GM18873 (cell line): ENCODE measurements around the gene EMILIN2.

Source experiments
- ATAC-seq: cut with Tn5 transposase; IDR thresholded peaks from one replicate; pipeline ENCODE4 v1.9.1; 2021; ENCODE audit warnings: mild to moderate bottlenecking, moderate library complexity, moderate number of reproducible peaks; ENCODE audit not compliant: unreplicated experiment, low FRiP score

EMILIN2 gene

DNA sequence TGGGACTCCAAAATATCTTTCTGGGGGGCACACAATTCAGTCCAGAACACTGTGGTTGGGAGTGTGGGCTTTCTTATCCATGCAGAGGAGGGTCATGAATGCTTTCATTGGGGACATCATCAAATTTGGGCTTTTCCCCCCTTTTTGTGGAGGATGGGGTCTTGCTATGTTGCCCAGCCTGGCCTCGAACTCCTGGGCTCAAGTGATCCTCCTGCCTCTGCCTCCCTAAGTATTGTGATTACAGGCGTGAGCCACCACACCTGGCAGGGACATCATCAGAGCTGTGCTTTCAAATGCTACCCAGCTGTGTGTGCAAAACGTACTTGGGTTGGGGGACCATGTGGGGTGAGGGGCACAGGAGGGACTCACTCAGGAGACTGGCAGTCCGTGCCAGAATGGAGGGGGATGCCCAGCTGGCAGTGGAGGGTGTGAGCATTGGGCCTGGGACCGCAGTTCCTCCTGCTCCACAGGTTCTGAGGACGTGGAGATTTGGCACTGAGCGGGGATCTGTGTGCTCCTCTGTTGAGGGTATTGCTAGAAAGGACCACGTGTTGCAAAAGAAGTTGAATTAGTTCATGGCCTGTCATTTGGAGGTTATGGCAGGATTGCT lies 24.4 kb downstream of the EMILIN2 start:
- no peak for ATAC-seq

DNA sequence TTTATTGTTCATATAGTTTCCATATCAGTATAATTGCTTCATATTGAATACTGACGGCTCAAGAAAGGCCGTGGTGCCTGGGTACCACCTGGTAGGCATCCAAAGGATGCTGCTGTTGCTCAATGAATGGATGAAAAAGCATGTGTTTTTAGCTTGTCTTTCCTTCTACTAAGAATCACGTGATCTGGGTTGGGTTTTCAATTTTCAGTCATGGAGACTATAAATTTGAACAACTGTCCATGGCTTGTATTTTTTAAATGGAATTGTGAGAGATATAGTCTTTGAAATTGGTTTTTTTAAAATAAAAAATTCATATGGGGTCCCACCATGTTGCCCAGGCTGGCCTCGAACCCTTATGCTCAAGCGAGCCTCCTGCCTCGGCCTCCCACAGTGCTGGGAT lies 25.3 kb downstream of the EMILIN2 start:
- ATAC-seq = no peak

DNA sequence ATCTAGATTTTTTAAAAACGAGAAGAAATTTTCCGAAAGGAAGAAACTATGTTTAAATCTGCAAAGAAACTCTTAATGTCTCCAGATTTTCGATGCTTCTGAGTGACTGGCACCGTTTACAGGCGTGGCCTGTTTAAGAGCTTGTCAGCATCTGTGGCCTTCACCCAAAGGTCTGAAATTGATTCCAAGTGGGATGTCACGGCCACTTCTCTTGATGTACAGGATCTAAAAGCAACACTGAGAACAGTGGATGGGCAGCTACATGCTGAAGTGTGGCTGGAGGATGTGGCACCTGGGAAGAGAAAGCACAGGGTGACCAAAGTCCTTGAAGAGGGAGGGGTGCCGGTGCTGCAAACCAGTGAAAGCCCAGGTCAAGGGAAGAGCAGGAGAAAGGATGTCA lies 28.0 kb downstream of the EMILIN2 start:
- ATAC-seq = no peak

DNA sequence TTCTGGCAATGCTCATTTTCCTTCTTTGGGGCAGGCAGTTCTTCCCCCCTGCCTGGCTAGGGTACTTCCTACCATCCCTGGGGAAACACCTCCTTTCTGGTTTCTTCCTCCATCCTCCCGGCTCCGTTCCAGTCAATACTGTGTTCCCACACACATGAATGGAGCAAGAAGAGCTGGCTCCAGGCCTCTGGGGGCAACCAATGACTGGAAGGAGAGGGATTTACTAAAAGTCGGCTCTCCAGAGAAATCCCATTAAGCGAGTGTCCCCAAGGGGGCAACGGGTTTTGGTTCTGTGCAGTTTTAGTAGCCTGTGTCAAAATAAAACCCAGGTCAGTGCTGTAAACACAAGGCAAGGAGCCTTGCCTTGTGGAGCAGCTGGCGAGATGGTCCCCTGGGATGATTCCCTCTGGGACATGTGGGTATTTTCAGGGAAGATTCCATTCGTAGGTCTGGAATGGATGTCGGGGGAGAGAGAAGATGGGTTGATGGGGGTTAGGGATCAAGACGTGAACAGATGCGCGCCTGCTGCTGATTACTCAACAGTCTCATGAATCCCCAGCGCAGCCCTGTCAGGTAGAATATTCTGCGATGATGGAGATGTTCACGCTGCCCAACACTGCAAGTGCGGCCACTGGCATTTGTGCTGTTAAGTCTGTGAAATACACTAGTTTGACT lies 32.0 kb downstream of the EMILIN2 start:
- no peak for ATAC-seq

DNA sequence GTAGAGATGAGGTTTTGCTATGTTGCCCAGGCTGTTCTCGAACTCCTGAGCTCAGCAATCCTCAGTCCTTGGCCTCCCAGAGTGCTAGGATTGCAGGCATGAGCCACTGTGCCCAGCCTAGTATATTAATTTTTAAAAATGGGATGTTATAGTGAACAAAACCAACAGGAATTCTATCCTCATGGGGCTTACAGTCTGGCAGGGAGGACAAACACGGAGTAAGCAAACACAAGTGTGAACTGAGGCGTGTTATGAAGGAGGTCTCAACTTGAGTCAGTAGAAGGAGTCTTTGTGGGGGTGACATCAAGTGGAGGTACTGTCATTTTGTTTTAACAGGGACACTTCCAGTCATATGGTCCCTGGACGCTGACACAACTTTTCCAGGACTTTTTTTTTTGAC lies 33.1 kb downstream of the EMILIN2 start:
- no peak for ATAC-seq

DNA sequence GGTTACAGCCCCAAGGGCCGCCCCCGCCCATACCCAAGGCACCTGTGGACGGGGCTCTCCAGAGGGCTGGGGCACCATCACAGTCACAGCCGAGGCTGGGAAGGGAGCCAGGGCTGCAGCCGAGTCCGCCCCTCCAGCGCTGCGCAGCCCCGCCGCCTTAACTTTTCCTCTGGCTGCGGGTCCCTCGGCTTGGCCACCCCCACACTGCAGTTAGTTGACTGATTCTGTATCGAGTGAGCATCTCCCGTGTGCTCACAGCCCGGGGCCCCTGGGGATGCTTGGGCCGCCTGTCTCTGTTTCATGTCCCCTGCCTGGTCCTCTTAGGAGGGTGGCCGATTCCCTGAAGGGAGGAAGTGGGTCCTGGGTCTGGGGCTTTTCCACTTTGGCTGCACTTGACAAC lies 33.7 kb downstream of the EMILIN2 start:
- ATAC-seq = no peak

DNA sequence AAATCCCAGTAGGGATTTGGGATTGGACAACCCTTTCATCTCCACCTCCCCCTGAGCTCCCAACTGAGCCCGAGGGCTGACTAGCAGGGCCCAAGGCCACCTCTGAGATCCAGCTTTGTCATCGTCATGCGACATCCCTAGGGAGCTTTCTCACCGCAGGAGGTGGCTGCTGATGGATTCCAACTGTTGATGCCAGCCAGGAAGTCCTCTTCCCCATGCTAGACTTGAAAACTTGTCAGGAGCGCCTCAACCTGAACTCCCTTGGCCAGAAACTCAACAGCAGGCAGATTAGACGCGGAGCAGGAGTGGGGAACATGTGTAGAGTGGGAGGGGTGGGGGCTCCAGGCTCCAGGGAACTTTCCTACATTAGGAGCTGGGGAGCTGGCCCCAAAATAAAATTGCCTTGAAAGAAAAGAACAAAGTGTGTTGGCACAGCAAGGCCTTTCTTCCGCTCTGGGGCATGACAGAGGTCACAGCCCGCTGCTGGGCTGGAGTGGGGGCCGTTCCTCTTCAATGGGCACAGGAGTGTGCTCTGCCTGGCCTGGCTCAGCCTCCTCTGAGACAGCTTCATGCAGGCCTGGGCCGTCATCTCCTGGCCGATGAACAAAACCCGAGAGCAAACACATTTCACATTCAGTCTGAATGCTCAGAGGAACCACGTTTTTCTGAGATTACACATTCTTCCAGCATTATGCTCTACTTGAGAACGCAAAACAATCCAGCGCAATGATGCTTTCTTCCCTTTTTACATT lies 34.5 kb downstream of the EMILIN2 start:
- no peak for ATAC-seq

DNA sequence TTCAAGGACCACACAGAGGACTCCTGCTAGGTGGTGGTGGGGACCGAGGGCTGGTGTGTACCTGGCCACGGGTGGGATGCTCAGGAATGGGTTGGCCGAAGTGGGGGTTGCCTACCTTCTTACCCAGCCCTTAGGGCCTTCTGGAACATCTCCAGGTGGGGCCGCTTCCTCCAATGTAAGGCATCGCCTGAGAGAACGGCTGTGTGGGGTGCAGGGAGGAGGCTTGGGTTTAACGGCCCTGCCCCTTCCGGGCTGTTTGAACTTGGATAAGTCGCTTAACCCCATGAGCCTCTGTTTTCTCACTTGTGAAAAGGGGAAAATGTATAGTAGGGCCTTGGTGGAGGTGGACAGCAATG lies 35.0 kb downstream of the EMILIN2 start:
- ATAC-seq = no peak

DNA sequence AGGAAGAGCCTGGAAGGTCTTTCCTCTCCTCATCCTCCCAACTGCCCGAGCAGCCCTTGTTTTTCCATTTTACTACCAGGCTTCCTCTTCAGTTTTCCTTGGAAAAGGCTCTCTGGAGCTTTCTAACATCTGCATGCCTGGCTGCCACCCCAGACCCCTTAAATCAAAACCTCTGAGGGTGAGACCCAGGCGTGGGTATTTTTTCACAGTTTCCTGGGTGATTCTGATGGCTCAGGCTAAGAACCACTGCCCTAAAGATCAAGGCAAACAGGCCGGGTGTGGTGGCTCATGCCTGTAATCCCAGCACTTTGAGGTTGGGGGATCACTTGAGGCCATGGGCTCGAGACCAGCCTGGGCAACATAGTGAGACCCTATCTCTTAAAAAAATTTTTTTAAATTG lies 35.4 kb downstream of the EMILIN2 start:
- no peak for ATAC-seq

DNA sequence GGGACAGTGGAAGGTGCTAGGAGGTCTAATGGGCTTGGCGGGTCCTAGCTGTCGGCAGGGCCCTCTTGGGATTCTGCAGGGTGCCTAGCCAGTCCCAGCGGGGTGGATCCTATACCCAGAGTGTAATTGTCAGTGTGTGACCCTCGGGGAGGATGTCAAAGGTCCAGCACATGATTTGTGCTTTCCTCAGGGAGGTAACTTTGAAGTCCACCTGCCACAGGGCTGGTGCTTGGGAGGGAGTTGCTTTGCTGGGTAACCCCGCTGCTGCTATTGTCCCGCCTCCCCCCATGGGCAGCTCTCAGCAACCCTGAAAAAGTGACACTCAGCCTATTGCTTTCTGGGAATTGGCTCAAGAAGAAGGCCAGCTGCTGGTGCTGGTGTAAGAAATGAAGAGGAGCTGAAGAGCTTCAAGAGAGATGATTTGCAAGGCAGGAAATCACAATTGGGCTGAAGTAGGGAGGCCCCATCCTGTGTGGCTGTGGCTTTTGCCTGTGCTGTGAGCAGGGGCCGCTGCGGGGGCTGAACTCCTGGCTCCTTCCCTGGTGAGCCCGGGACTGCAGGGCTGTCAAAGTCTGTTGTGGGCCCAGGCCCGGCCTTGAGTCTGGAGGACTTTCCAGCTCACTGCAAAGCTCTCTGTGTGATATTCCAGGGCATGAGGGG lies 36.4 kb downstream of the EMILIN2 start:
- ATAC-seq = no peak

DNA sequence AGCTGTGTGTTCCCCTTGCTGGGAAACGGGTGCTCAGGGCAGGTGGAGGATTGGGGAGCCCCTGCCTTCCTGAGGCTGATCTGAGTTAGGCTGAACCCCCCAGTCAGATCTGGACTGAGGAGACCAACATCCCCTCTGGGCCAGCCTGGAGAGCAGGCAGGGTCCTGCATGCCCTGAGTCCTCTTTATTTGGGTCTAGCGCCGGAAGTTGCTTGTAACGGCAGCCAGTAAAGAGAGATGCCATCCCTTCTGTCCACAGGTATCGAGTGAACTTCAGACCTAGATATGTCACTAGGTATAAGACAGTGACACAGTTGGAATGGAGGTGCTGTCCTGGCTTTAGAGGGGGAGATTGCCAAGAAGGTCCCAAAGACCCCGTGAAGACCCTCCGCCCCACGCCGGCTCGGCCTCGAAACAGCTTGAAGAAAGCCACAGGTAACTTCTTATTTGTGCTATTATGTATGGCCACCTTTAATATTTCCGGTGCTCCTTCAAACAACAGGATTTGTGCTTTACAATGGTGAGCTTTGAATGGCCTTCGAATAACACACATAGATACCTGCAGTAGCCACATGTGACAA lies 38.0 kb downstream of the EMILIN2 start:
- no peak for ATAC-seq

DNA sequence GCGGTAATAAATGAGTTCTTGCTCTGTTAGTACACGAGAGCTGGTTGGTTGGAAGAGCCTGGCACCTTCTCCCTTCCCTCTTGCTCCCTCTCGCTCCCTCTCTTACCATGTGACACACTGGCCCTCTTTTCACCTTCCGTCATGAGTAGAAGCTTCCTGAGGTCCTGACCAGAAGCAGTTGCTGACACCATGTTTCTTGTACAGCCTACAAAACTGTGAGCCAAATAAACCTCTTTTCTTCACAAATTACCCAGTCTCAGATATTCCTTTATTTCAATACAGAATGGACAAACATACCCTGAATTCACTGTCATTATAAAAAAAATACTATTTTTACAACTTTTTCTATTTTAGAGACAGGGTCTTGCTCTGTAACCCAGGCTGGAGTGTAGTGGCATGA lies 40.7 kb downstream of the EMILIN2 start:
- no peak for ATAC-seq

DNA sequence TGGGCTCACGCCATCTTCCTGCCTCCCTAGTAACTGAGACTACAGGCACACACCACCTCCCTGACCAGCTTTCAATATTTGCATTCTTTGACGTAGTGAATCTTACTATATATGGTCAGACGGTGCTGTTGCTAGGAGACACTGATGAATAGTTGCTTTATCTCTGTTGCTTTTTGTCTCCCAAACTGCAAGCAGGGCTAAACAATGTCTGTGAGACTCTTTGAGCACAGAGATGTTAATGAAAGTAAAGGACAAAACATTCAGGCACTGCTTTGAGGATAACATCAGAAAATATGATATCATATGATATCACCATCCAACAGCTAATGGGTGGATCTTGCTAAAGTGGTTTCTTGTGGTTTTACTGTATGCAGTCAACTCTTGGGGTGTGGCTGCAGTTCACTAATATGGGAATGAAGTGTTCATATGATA lies 43.0 kb downstream of the EMILIN2 start:
- ATAC-seq = no peak

DNA sequence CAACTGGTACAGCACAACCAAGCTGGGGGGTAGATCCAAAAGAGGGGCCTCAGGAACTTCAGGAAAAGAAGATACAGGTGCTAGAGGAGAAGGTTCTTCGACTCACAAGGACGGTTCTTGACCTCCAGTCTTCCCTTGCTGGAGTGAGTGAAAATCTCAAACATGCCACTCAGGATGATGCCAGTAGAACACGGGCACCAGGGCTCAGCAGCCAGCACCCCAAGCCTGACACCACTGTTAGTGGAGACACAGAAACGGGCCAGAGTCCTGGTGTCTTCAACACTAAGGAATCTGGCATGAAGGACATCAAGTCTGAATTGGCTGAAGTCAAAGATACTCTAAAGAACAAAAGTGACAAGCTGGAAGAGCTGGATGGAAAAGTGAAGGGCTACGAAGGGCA lies 43.8 kb downstream of the EMILIN2 start:
- no peak for ATAC-seq

DNA sequence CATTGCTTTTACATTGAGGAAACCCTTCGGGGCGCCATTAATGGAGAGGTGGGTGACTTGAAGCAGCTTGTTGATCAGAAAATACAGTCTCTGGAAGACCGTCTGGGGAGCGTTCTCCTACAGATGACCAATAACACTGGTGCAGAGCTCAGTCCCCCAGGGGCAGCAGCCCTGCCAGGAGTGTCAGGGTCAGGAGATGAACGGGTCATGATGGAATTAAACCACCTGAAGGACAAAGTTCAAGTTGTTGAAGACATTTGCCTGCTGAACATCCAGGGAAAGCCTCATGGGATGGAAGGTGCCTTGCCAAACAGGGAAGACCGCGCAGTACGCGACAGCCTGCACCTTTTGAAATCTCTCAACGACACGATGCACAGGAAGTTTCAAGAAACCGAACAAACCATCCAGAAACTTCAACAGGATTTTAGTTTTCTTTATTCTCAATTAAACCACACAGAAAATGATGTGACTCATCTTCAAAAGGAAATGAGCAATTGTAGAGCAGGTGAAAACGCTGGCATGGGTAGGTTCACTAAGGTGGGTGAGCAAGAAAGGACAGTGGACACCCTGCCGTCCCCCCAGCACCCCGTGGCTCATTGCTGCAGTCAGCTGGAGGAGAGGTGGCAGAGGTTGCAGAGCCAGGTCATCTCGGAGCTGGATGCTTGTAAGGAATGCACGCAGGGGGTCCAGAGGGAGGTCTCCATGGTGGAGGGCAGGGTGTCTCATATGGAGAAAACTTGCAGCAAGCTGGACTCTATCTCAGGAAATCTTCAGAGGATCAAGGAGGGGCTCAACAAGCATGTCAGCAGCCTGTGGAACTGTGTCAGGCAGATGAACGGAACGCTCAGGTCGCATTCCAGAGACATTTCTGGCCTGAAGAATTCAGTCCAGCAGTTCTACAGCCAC lies 45.0 kb downstream of the EMILIN2 start:
- ATAC-seq = no peak

DNA sequence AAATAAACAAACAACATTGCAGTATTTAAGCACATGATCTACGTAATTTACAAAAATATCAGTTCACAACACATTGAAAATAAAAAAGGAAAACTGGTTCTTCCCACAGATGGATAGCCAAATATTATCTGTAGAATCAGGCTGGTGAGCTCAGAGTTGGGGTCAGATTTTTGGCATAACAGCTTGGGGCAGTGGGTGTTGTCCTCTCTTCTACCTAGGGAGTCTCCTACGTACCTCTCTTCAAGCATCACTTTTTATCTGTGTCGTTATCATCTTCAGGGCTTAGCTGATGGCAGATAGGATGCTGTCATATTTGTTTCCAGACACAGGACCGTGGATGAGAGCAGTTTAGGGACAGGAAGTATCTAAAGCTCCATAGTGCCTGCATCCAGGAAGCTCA lies 46.2 kb downstream of the EMILIN2 start:
- no peak for ATAC-seq

DNA sequence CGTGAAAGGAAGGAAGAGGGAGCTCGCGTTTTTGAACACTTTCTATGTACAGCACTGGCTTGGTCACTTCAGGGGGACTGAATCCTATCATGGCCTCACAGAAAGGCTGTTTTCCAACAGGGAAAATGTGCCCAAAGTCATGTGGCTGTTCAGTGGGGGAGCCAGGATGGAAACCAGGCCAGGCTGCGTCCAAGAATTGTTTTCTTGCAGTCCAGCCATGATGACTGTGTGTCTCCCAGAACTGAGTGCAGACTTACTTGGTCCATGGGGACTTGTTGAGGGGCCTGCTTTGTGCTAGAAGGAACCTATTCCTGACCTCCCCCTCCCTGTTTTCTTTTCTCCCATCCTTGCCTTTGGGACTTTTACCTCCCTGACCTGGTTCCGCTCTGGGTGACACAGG lies 46.9 kb downstream of the EMILIN2 start:
- ATAC-seq = no peak

DNA sequence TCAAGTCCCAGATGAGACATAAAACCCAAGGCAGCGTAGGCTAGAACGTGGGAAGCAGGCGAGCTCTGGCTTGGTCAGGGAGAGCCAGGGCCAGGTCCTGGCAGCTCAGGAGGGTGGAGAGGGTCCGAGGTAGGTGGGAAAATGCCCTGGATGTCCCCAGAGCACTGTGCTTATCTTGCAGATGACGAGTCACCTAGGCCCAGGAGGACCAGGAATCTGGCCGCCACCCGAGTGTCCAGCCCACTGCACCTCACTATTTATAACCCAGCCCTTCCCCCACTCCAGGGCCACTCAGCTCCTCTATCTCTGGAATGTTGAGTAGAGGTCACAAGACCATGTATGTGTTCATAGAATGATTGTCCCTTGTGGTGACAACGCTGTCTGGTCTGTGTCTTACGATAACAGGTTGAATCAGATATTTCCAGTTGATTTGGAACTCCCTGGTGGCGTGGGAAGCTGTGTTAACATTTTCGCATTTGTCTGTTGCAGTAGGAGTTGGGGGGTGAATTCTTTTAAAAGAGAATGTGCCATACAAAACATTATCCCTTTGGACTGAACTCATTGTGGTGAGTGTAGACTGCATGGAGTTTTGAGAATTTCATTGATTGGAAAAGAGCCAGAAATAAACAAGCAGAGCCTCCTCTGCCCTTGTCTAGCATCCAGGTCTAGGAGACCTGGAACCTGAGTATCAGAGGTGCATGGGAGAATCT lies 47.5 kb downstream of the EMILIN2 start:
- no peak for ATAC-seq

DNA sequence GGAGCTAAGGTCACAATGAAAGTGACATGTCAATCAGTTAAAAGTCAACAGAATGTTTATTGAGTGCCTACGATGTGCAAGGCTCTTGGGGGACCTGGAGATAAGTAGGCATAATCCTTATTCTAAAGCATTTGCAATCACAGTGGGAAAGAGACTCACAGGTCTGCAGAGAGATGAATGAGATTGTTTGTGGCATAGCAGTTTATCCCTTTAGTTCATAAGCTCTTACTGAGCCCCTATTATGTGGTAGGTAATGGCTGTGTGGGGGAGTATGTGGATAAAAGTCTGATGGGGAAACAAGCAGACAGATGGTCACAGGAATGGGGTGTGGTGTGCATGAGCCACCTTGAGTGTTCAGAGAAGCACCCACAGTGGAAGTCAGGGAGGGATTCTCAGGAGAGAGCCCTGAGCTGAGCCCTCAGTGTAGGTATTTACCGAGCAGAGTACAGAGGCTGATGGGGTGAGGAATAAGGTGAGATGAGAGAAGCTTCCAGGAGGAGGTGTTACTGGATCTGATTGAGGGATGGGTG lies 48.1 kb downstream of the EMILIN2 start:
- ATAC-seq = no peak
